Measurements from ENCODE around the gene ALKBH2.

- no peak for TF ChIP-seq CTCF (IDR thresholded peaks at IDR 0.05)
- TF ChIP-seq POLR2A (IDR thresholded peaks at IDR 0.05): no peak
Observed at GRCh38 chr12:109137055-109137454, 43.8 kb upstream of the ALKBH2 start.
